GM06990 (cell line): ENCODE results near the gene CLASP2.

Experiments used
- DNase-seq: peaks from one replicate; pipeline ENCODE4 v3.0.0-alpha.2; 2011; ENCODE audit not compliant: insufficient read length; ENCODE audit errors: extremely low read depth
- H3K27me3 ChIP-seq: replicated peaks from 2 replicates; pipeline ENCODE4 v1.6.0; 2011; ENCODE audit warnings: low read length; ENCODE audit not compliant: control insufficient read depth, insufficient read depth
- H3K36me3 ChIP-seq: 2 replicates; pipeline ENCODE4 v1.5.1; 2011; ENCODE audit warnings: low read length; ENCODE audit not compliant: control insufficient read depth, insufficient read depth
- H3K4me3 ChIP-seq: replicated peaks from 2 replicates; pipeline ENCODE4 v1.5.1; 2011; ENCODE audit warnings: low read depth, mild to moderate bottlenecking, control low read depth, low read length
- CTCF ChIP-seq: IDR thresholded peaks from 2 replicates; pipeline ENCODE4 v1.5.1; 2011; ENCODE audit warnings: low read length, control low read depth, mild to moderate bottlenecking, inconsistent platforms; ENCODE audit not compliant: insufficient read depth, poor library complexity, severe bottlenecking

CLASP2 gene

GRCh38 chr3:33541918-33542317, 176.1 kb downstream of the CLASP2 start:
- Histone ChIP-seq H3K36me3 (no peaks in the 10 kb centered on the region; the same call in 1 of the 2 replicates), H3K27me3 (no peaks in the 10 kb centered on the region), H3K4me3 (no peak overlapping the region)
- TF ChIP-seq CTCF: no peak
- no peak for DNase-seq

GRCh38 chr3:33538678-33539339, 179.2 kb downstream of the CLASP2 start:
- Histone ChIP-seq H3K36me3 (peaks cover 2% of the 10 kb centered on the region), H3K27me3 (no peaks in the 10 kb centered on the region), H3K4me3 (no peak overlapping the region)
- no peak for TF ChIP-seq CTCF
- no peak for DNase-seq

- Histone ChIP-seq H3K36me3 (peaks cover 2% of the 10 kb centered on the region), H3K4me3 (no peak overlapping the region), H3K27me3 (no peaks in the 10 kb centered on the region)
- DNase-seq: no peak
- TF ChIP-seq CTCF: no peak
Measured at GRCh38 chr3:33537133-33537532, 180.9 kb downstream of the CLASP2 start.

GRCh38 chr3:33526787-33527186, 191.3 kb downstream of the CLASP2 start:
- H3K36me3 ChIP-seq: peaks cover 2% of the 10 kb centered on the region
- no peak for TF ChIP-seq CTCF

GRCh38 chr3:33525232-33525631, 192.8 kb downstream of the CLASP2 start:
- H3K36me3 ChIP-seq: peaks cover 2% of the 10 kb centered on the region
- no peak for DNase-seq
- no peaks in the 10 kb centered on the region for H3K27me3 ChIP-seq
- no peak overlapping the region for H3K4me3 ChIP-seq
- no peak for TF ChIP-seq CTCF

More at GRCh38 chr3:33526787-33527186, 191.3 kb downstream of the CLASP2 start:
- Histone ChIP-seq H3K4me3 (no peak overlapping the region), H3K27me3 (no peaks in the 10 kb centered on the region)
- DNase-seq: no peak
